Stimulated activated CD4-positive, alpha-beta T cell treated with anti-CD3 and anti-CD28 coated beads, Interleukin-4, amount 100 ng/mL, for 48 hours (primary cell): ENCODE results near the gene SMAP1.

Experiments used
- DNase-seq, 2 donors: peaks; one replicate each; pipeline ENCODE4 v3.0.0-alpha.2; 2020; ENCODE audit warnings: low read depth in 2 of 2

The SMAP1 gene

GRCh38 chr6:70667711-70668498 is at the start of gene SMAP1:
Gene SMAP1, plus strand, starts transcription at chr6:70667883. Its CDS starts 141 bp downstream, at chr6:70668024.
- peak; percentile 92 to 96 for DNase-seq

- no peak for DNase-seq
Measured at GRCh38 chr6:70620746-70621145, 46.9 kb upstream of the SMAP1 start.

- DNase-seq, result no peak
Measured at GRCh38 chr6:70622461-70622860, 45.2 kb upstream of the SMAP1 start.

- no peak for DNase-seq
Measured at GRCh38 chr6:70625436-70625835, 42.2 kb upstream of the SMAP1 start.

- DNase-seq, result no peak
Measured at GRCh38 chr6:70627500-70628254, 40.0 kb upstream of the SMAP1 start.

GRCh38 chr6:70629929-70630328 is 37.8 kb upstream of the SMAP1 start:
- DNase-seq, result no peak

- no peak for DNase-seq
Measured at GRCh38 chr6:70633870-70634269, 33.8 kb upstream of the SMAP1 start.

GRCh38 chr6:70636596-70636995 is 31.1 kb upstream of the SMAP1 start:
- DNase-seq, result no peak

GRCh38 chr6:70638468-70638867 is 29.2 kb upstream of the SMAP1 start:
- DNase-seq, result no peak

GRCh38 chr6:70651326-70651905 is 16.3 kb upstream of the SMAP1 start:
- peak; percentile 12 to 42 for DNase-seq

GRCh38 chr6:70652216-70652615 is 15.5 kb upstream of the SMAP1 start:
- no peak for DNase-seq

- DNase-seq, result no peak
Measured at GRCh38 chr6:70657706-70658105, 10.0 kb upstream of the SMAP1 start.

GRCh38 chr6:70663881-70664466 is 3.7 kb upstream of the SMAP1 start:
- DNase-seq, result no peak

GRCh38 chr6:70666706-70667105 is 977 bp upstream of the SMAP1 start:
- no peak for DNase-seq

- DNase-seq, result no peak
Measured at GRCh38 chr6:70667256-70667710, 400 bp upstream of the SMAP1 start.

- DNase-seq, result no peak
Measured at GRCh38 chr6:70668499-70668812, 773 bp downstream of the SMAP1 start.

- no peak for DNase-seq
Measured at GRCh38 chr6:70669133-70669532, 1.4 kb downstream of the SMAP1 start.

GRCh38 chr6:70672549-70672948 is 4.9 kb downstream of the SMAP1 start:
- DNase-seq, result no peak

- no peak for DNase-seq
Measured at GRCh38 chr6:70673054-70673453, 5.4 kb downstream of the SMAP1 start.

- DNase-seq, result no peak
Measured at GRCh38 chr6:70673601-70674000, 5.9 kb downstream of the SMAP1 start.

- no peak for DNase-seq
Measured at GRCh38 chr6:70675822-70676221, 8.1 kb downstream of the SMAP1 start.

- DNase-seq, result no peak
Measured at GRCh38 chr6:70676821-70677220, 9.1 kb downstream of the SMAP1 start.
